IPS DF 4.7 (cell line): ENCODE results near the gene GRIK3.
A peak's percentile ranks its signal among the peaks of the same experiment; 100 is the strongest.

Experiments
- DNase-seq: peaks from one replicate; pipeline ENCODE4 v3.0.0-alpha.2; 2013; ENCODE audit warnings: low spot score; ENCODE audit errors: extremely low read depth

GRIK3 gene

GRCh38 chr1:36981771-36982622, 52.3 kb downstream of the GRIK3 start:
- DNase-seq, result no peak

- DNase-seq, result no peak
Measured at GRCh38 chr1:36981126-36981525, 53.2 kb downstream of the GRIK3 start.

GRCh38 chr1:36977731-36978406, 56.4 kb downstream of the GRIK3 start:
- no peak for DNase-seq

- no peak for DNase-seq
Measured at GRCh38 chr1:36975642-36976041, 58.7 kb downstream of the GRIK3 start.

- DNase-seq, result no peak
Measured at GRCh38 chr1:36973056-36973455, 61.3 kb downstream of the GRIK3 start.

GRCh38 chr1:36971852-36972618, 62.3 kb downstream of the GRIK3 start:
- no peak for DNase-seq

GRCh38 chr1:36968730-36969129, 65.6 kb downstream of the GRIK3 start:
- DNase-seq, result no peak

- peak; percentile 19 for DNase-seq
Measured at GRCh38 chr1:36966242-36966641, 68.1 kb downstream of the GRIK3 start.

GRCh38 chr1:36965275-36966159, 68.8 kb downstream of the GRIK3 start:
- no peak for DNase-seq

- DNase-seq, result no peak
Measured at GRCh38 chr1:36964830-36965229, 69.5 kb downstream of the GRIK3 start.

- DNase-seq, result no peak
Measured at GRCh38 chr1:36963006-36963405, 71.3 kb downstream of the GRIK3 start.

GRCh38 chr1:36961062-36961615, 73.2 kb downstream of the GRIK3 start:
- no peak for DNase-seq

GRCh38 chr1:36956570-36956969, 77.7 kb downstream of the GRIK3 start:
- no peak for DNase-seq

- DNase-seq, result no peak
Measured at GRCh38 chr1:36955016-36955415, 79.3 kb downstream of the GRIK3 start.

GRCh38 chr1:36953061-36953460, 81.3 kb downstream of the GRIK3 start:
- DNase-seq, result no peak

GRCh38 chr1:36951761-36952160, 82.6 kb downstream of the GRIK3 start:
- no peak for DNase-seq

GRCh38 chr1:36951292-36951750, 83.0 kb downstream of the GRIK3 start:
- no peak for DNase-seq

GRCh38 chr1:36950604-36951291, 83.6 kb downstream of the GRIK3 start:
- no peak for DNase-seq

GRCh38 chr1:36948606-36949005, 85.7 kb downstream of the GRIK3 start:
- no peak for DNase-seq

- DNase-seq, result no peak
Measured at GRCh38 chr1:36948147-36948546, 86.2 kb downstream of the GRIK3 start.
